CD4-positive, alpha-beta memory T cell (primary cell): ENCODE measurements around the gene AGAP1. TPM values are rescaled to one million over a fixed set of nuclear protein-coding genes. Genes with fewer than 3 reads are reported as not detected.

Experiments used
- CTCF ChIA-PET: fragments of 350-600 bp; sonication (Branson Sonifier 250); formaldehyde crosslinking; loops from one replicate; lab custom pipeline; 2021; ENCODE audit warnings: inconsistent platforms; ENCODE audit not compliant: partially characterized antibody; lab: Charles Lee
- POLR2A ChIA-PET: fragments of 350-600 bp; sonication (Branson Sonifier 250); formaldehyde crosslinking; loops from one replicate; lab custom pipeline; 2021; ENCODE audit not compliant: partially characterized antibody; lab: Charles Lee
- DNase-seq, 5 donors: peaks; one replicate each; pipeline versions ENCODE4 v3.0.0 to v3.0.0-alpha.2; 2020 to 2022; ENCODE audit warnings: mixed read lengths in 1 of 5
- H3K27ac ChIP-seq: one replicate; pipeline ENCODE4 v1.7.0; 2013; ENCODE audit warnings: low read depth, low read length
- H3K27me3 ChIP-seq: 2 replicates; pipeline ENCODE4 v1.7.0; 2013; ENCODE audit warnings: mild to moderate bottlenecking, low read length, moderate library complexity; ENCODE audit not compliant: insufficient read depth
- H3K36me3 ChIP-seq: 2 replicates; pipeline ENCODE4 v1.7.0; 2013; ENCODE audit warnings: mild to moderate bottlenecking, low read length, moderate library complexity; ENCODE audit not compliant: insufficient read depth
- H3K4me1 ChIP-seq: 2 replicates; pipeline ENCODE4 v1.7.0; 2013; ENCODE audit warnings: mild to moderate bottlenecking, low read length, moderate library complexity; ENCODE audit not compliant: insufficient read depth
- H3K4me3 ChIP-seq, 2 donors: one replicate each; pipeline ENCODE4 v1.7.0; 2013; ENCODE audit warnings: low read length in 2 of 2, mild to moderate bottlenecking in 1 of 2
- H3K9me3 ChIP-seq, 2 donors: one replicate each; pipeline ENCODE4 v1.7.0; 2013; ENCODE audit warnings: low read length in 2 of 2, control low read depth in 1 of 2; ENCODE audit not compliant: control insufficient read depth in 1 of 2
- H3K27ac Mint-ChIP-seq, 7 donors: one replicate each; pipeline ENCODE4 v1.8.0; 2020 to 2021; ENCODE audit warnings: mixed read lengths in 7 of 7, mild to moderate bottlenecking in 6 of 7, inconsistent platforms in 3 of 7, moderate library complexity in 3 of 7
- H3K27me3 Mint-ChIP-seq, 2 donors: one replicate each; pipeline ENCODE4 v1.8.0; 2020 to 2021; ENCODE audit warnings: mixed read lengths in 2 of 2
- H3K36me3 Mint-ChIP-seq, 2 donors: one replicate each; pipeline ENCODE4 v1.8.0; 2020 to 2021; ENCODE audit warnings: mixed read lengths in 2 of 2, inconsistent platforms in 1 of 2, mild to moderate bottlenecking in 1 of 2
- H3K4me1 Mint-ChIP-seq, 4 donors: one replicate each; pipeline ENCODE4 v1.8.0; 2020 to 2021; ENCODE audit warnings: mixed read lengths in 4 of 4, mild to moderate bottlenecking in 1 of 4
- H3K4me3 Mint-ChIP-seq, 8 donors: one replicate each; pipeline ENCODE4 v1.8.0; 2020 to 2021; ENCODE audit warnings: mixed read lengths in 8 of 8, mild to moderate bottlenecking in 7 of 8, moderate library complexity in 6 of 8, inconsistent platforms in 3 of 8
- H3K9me3 Mint-ChIP-seq, 8 donors: one replicate each; pipeline ENCODE4 v1.8.0; 2020 to 2021; ENCODE audit warnings: mixed read lengths in 8 of 8, mild to moderate bottlenecking in 5 of 8, inconsistent platforms in 3 of 8, moderate library complexity in 1 of 8
- intact Hi-C: fragments of 100-400 bp; cut with micrococcal nuclease; formaldehyde crosslinking; loops from one replicate; pipeline ENCODE4 v1.15.1; 2023
- polyA plus RNA-seq, 2 donors: library from polyadenylated mRNA; unstranded; fragments of 300-500 nt; fragmentation: Illumina TruSeq; gene quantifications; one replicate each; pipeline ENCODE4 v1.2.3, GENCODE V29; 2021
- total RNA-seq, 2 experiments: library from RNA; stranded (reverse); gene quantifications; one replicate each; pipeline ENCODE4 v1.2.3, GENCODE V29; 2021

AGAP1 gene
- total and polyA plus RNA-seq, 4 experiments from 2014 or later: 0.24 to 2.9 (median 1.9) TPM

DNA sequence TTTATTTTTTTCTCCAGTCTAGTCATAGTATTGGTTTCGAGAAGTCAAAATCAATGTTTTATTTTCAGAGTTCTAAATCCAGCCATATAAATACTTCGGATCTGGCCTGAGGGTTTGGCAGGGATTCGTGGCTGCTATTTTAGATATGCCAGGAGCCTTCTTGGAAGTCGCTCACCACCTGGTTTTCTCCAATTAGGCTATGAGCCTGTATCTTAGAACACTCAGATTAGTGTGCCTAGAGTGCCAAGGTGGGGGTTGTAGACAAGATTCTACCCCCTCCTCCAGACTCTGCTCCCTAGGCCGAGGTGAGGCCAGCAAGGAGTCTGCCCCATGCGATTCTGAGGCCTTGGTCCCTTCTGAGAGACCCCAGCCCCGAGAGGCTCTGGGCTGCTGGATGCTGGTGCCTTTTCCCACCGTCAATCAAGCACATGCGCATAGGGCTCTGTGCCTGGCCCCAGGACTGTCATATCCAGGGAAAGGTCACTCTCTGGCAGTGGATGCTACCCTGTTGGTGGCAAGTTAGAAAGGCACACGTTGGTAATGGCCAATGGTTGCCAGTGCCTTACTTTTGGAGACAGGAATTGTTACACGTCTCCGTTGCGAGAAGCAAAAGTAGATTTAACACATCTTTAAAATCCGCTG lies 197.1 kb downstream of the AGAP1 start:
- Mint-ChIP-seq H3K27ac (no peak overlapping the region), H3K36me3 (no peaks in the 10 kb centered on the region), H3K9me3 (no peaks in the 10 kb centered on the region), H3K4me3 (no peak overlapping the region), H3K27me3 (peaks cover 0 to 3% of the 10 kb centered on the region in 2 donors), H3K4me1 (peaks cover 0 to 11% (median 2%) of the 10 kb centered on the region in 4 donors)
- Histone ChIP-seq H3K4me1 (no peaks in the 10 kb centered on the region), H3K4me3 (no peak overlapping the region), H3K27me3 (no peaks in the 10 kb centered on the region), H3K36me3 (no peaks in the 10 kb centered on the region), H3K27ac (no peak overlapping the region), H3K9me3 (no peaks in the 10 kb centered on the region)
- intact Hi-C loops: no loop called here
- POLR2A ChIA-PET: no interaction called here
- DNase-seq: no peak
- CTCF ChIA-PET: no interaction called here

DNA sequence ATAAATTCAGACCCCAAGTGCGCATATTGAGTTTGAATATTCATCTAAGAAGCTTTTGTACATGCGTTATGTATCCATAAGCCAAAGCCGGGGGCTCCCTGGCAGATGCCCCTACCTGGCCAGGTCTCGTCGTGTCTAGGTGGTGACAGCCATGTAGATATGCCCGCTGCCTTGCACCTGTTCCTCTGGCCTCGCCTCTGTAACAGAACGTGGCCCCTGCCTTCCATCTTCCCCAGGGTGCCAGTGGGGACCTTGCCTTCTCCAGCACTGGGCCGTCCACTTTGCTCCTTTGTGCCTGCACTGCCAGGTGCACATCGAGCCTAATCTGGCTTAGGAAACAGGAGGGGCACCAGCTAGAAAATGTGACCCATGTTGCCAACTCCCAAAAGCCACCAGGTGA lies 198.2 kb downstream of the AGAP1 start:
- no peaks in the 10 kb centered on the region for H3K4me1 ChIP-seq
- DNase-seq: no peak
- no peak overlapping the region for H3K27ac Mint-ChIP-seq
- ChIA-PET POLR2A (no interaction called here), CTCF (no interaction called here)
- no peaks in the 10 kb centered on the region for H3K36me3 ChIP-seq
- H3K4me1 Mint-ChIP-seq: peaks cover 0 to 5% (median 0%) of the 10 kb centered on the region in 4 donors
- H3K4me3 ChIP-seq: no peak overlapping the region
- H3K27ac ChIP-seq: no peak overlapping the region
- H3K27me3 Mint-ChIP-seq: peaks cover 0 to 3% of the 10 kb centered on the region in 2 donors
- H3K9me3 Mint-ChIP-seq: no peaks in the 10 kb centered on the region
- no peak overlapping the region for H3K4me3 Mint-ChIP-seq
- no peaks in the 10 kb centered on the region for H3K9me3 ChIP-seq
- H3K27me3 ChIP-seq: no peaks in the 10 kb centered on the region
- intact Hi-C loops: no loop called here
- no peaks in the 10 kb centered on the region for H3K36me3 Mint-ChIP-seq

- Mint-ChIP-seq H3K27me3 (peaks cover 0 to 2% of the 10 kb centered on the region in 2 donors), H3K27ac (no peak overlapping the region), H3K36me3 (no peaks in the 10 kb centered on the region), H3K4me1 (no peaks in the 10 kb centered on the region), H3K4me3 (no peak overlapping the region), H3K9me3 (no peaks in the 10 kb centered on the region)
- intact Hi-C loops: no loop called here
- Histone ChIP-seq H3K27ac (no peak overlapping the region), H3K9me3 (no peaks in the 10 kb centered on the region), H3K36me3 (no peaks in the 10 kb centered on the region), H3K4me1 (no peaks in the 10 kb centered on the region), H3K4me3 (no peak overlapping the region), H3K27me3 (no peaks in the 10 kb centered on the region)
- ChIA-PET CTCF (no interaction called here), POLR2A (no interaction called here)
- DNase-seq: no peak
Measured at GRCh38 chr2:235692671-235693171, 198.9 kb downstream of the AGAP1 start.

- no peak overlapping the region for H3K4me3 ChIP-seq
- H3K36me3 ChIP-seq: no peaks in the 10 kb centered on the region
- no peaks in the 10 kb centered on the region for H3K9me3 ChIP-seq
- H3K27ac ChIP-seq: no peak overlapping the region
- DNase-seq: no peak
- no peaks in the 10 kb centered on the region for H3K36me3 Mint-ChIP-seq
- no peaks in the 10 kb centered on the region for H3K27me3 ChIP-seq
- intact Hi-C loops: no loop called here
- no peaks in the 10 kb centered on the region for H3K9me3 Mint-ChIP-seq
- H3K27ac Mint-ChIP-seq: peak overlapping the region in 1 of 7 donors; percentile 30
- ChIA-PET POLR2A (no interaction called here), CTCF (no interaction called here)
- no peaks in the 10 kb centered on the region for H3K4me1 ChIP-seq
- H3K4me3 Mint-ChIP-seq: no peak overlapping the region
- H3K4me1 Mint-ChIP-seq: no peaks in the 10 kb centered on the region
- peaks cover 0 to 2% of the 10 kb centered on the region in 2 donors for H3K27me3 Mint-ChIP-seq
Measured at GRCh38 chr2:235693279-235693678, 199.4 kb downstream of the AGAP1 start.

GRCh38 chr2:235694721-235695601 lies 201.1 kb downstream of the AGAP1 start:
- CTCF ChIA-PET: interaction anchor here (0.9 to 1.2 kb wide), 2 partner anchors 51 to 71 kb away, joined by 3 to 4 read pairs; no protein-coding TSS in a partner anchor

DNA sequence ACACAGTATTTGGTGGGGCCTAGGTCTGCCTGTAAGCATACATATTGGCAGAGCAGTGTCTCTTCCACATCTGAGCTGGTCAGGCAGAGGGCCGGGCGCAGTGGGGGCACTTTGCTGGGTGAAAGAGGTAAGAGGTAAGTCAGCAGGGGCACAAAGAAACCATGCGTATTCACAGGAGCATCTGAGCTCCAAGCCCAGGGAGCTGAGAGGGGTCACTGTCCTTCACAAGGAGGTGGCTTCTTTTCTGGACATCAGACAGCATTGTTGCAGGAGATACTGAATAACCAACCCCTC lies 201.7 kb downstream of the AGAP1 start:
- H3K4me1 ChIP-seq: no peaks in the 10 kb centered on the region
- intact Hi-C loops: no loop called here
- H3K9me3 ChIP-seq: no peaks in the 10 kb centered on the region
- peaks cover 0 to 2% of the 10 kb centered on the region in 2 donors for H3K27me3 Mint-ChIP-seq
- POLR2A ChIA-PET: no interaction called here
- CTCF ChIA-PET: interaction anchor here (1.2 kb wide), 1 partner anchor 70 kb away, joined by 3 read pairs; no protein-coding TSS in a partner anchor
- no peaks in the 10 kb centered on the region for H3K36me3 ChIP-seq
- H3K9me3 Mint-ChIP-seq: no peaks in the 10 kb centered on the region
- DNase-seq: no peak
- no peaks in the 10 kb centered on the region for H3K36me3 Mint-ChIP-seq
- no peak overlapping the region for H3K4me3 ChIP-seq
- H3K27ac ChIP-seq: no peak overlapping the region
- H3K27me3 ChIP-seq: no peaks in the 10 kb centered on the region
- no peak overlapping the region for H3K27ac Mint-ChIP-seq
- H3K4me3 Mint-ChIP-seq: no peak overlapping the region
- H3K4me1 Mint-ChIP-seq: no peaks in the 10 kb centered on the region

More at GRCh38 chr2:235694721-235695601, 201.1 kb downstream of the AGAP1 start:
- Mint-ChIP-seq H3K4me1 (no peaks in the 10 kb centered on the region), H3K27me3 (peaks cover 0 to 2% of the 10 kb centered on the region in 2 donors), H3K9me3 (no peaks in the 10 kb centered on the region), H3K27ac (no peak overlapping the region), H3K36me3 (no peaks in the 10 kb centered on the region), H3K4me3 (no peak overlapping the region)
- intact Hi-C loops: no loop called here
- no peaks in the 10 kb centered on the region for H3K9me3 ChIP-seq
- H3K36me3 ChIP-seq: no peaks in the 10 kb centered on the region
- no peaks in the 10 kb centered on the region for H3K27me3 ChIP-seq
- POLR2A ChIA-PET: no interaction called here
- H3K4me3 ChIP-seq: no peak overlapping the region
- no peak overlapping the region for H3K27ac ChIP-seq
- DNase-seq: no peak
- H3K4me1 ChIP-seq: no peaks in the 10 kb centered on the region

- Mint-ChIP-seq H3K27ac (no peak overlapping the region), H3K36me3 (no peaks in the 10 kb centered on the region)
Measured at GRCh38 chr2:235697041-235697440, 203.2 kb downstream of the AGAP1 start.

More at GRCh38 chr2:235697041-235697440, 203.2 kb downstream of the AGAP1 start:
- H3K9me3 Mint-ChIP-seq: no peaks in the 10 kb centered on the region
- Histone ChIP-seq H3K36me3 (no peaks in the 10 kb centered on the region), H3K9me3 (no peaks in the 10 kb centered on the region), H3K4me3 (no peak overlapping the region), H3K27me3 (no peaks in the 10 kb centered on the region), H3K27ac (no peak overlapping the region), H3K4me1 (no peaks in the 10 kb centered on the region)
- POLR2A ChIA-PET: interaction anchor here (0.6 kb wide), 1 partner anchor 440 kb away, joined by 3 read pairs; no protein-coding TSS in a partner anchor
- H3K27me3 Mint-ChIP-seq: peaks cover 0 to 2% of the 10 kb centered on the region in 2 donors
- intact Hi-C loops: no loop called here
- no peak for DNase-seq
- no peak overlapping the region for H3K4me3 Mint-ChIP-seq
- peaks cover 0 to 3% (median 0%) of the 10 kb centered on the region in 4 donors for H3K4me1 Mint-ChIP-seq
- CTCF ChIA-PET: no interaction called here
